AG09309 (cell line): ENCODE measurements around the gene VMA21.

Experiments used
- DNase-seq: peaks from one replicate; pipeline ENCODE4 v3.0.0-alpha.2; 2010; ENCODE audit warnings: low read depth
- H3K4me3 ChIP-seq: 2 replicates; pipeline ENCODE4 v1.5.1; 2011; ENCODE audit warnings: mild to moderate bottlenecking, low read depth, low read length, moderate library complexity; ENCODE audit not compliant: control insufficient read depth
- CTCF ChIP-seq: IDR thresholded peaks from 2 replicates; pipeline ENCODE4 v1.5.1; 2011; ENCODE audit warnings: mild to moderate bottlenecking, low read depth, low read length, inconsistent platforms; ENCODE audit not compliant: insufficient read depth, control insufficient read depth; ENCODE audit errors: missing control alignments

The VMA21 gene

GRCh38 chrX:151458824-151459223 is 61.8 kb downstream of the VMA21 start:
- TF ChIP-seq CTCF: no peak
- no peak for DNase-seq
- H3K4me3 ChIP-seq: no peak overlapping the region
